Uterus (tissue), 2 donors: ENCODE data around the gene ADAMTS10.

Source experiments
- CTCF ChIP-seq, 4 experiments: fragments of 200-600 bp in 2 of 4; fragments of 450-650 bp in 2 of 4; sonication (generic) in 2 of 4; IDR thresholded peaks; one replicate each; pipeline ENCODE4 v1.5.1; 2016 to 2019; ENCODE audit warnings: antibody characterized with exemption in 4 of 4, mild to moderate bottlenecking in 2 of 4, moderate library complexity in 1 of 4
- POLR2A ChIP-seq, 2 donors: fragments of 450-650 bp; IDR thresholded peaks; one replicate each; pipeline ENCODE4 v1.6.1; 2016; ENCODE audit warnings: antibody characterized with exemption in 2 of 2, mild to moderate bottlenecking in 1 of 2, moderate library complexity in 1 of 2

DNA sequence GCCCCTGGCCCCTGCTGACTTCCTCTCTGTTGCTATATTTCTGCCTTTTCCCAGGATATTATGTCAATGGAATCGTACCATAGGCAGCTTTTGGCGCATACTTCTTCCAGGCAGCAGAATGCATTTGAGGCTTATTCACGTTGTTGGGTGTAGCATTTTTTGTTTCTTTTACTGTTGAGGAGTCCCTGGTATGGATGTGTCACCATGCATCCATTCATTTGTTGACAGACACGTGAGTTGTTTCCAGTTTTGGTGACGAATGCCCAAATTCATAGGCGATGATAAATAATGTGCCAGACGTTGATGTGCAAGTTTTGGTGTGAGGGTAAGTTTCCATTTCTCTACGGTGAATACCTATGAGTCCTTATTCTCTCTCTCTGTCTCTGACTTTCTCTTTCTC is 24.9 kb upstream of the ADAMTS10 start:
- TF ChIP-seq CTCF (IDR thresholded peaks at IDR 0.05): no peak
- TF ChIP-seq POLR2A (IDR thresholded peaks at IDR 0.05): no peak
